Motor neuron (in vitro differentiated cells): ENCODE results near the gene POU6F1. TPM values are rescaled to one million over a fixed set of nuclear protein-coding genes. Genes with fewer than 3 reads are reported as not detected.
"Not testable (repeated sequence)": the region's sequence is repeated elsewhere in the genome, so short reads cannot be mapped to it uniquely, and the experiment has no call there.

Source experiments
- ATAC-seq, 8 experiments: fragments of 200-7000 bp; cut with Tn5 transposase; replicated peaks in 6 of 8; 2 replicates each; pipeline ENCODE4 v1.8.0; 2021; ENCODE audit warnings: mild to moderate bottlenecking in 8 of 8, moderate library complexity in 8 of 8
- H3K27ac ChIP-seq, 2 donors: fragments of 250-450 bp; sonication (Bioruptor Pico); 2 replicates each; pipeline ENCODE4 v1.9.0; 2021; ENCODE audit warnings: antibody characterized with exemption in 2 of 2, mild to moderate bottlenecking in 2 of 2, moderate library complexity in 1 of 2
- H3K4me1 ChIP-seq, 2 donors: fragments of 250-450 bp; sonication (Bioruptor Pico); replicated peaks in 1 of 2; 2 replicates each; pipeline ENCODE4 v1.6.1; 2021; ENCODE audit warnings: antibody characterized with exemption in 2 of 2, mild to moderate bottlenecking in 2 of 2, moderate library complexity in 1 of 2
- H3K4me3 ChIP-seq, 5 donors: fragments of 250-450 bp; sonication (Bioruptor Pico); 2 replicates each; pipeline ENCODE4 v1.9.0; 2021; ENCODE audit warnings: antibody characterized with exemption in 5 of 5, mild to moderate bottlenecking in 5 of 5, moderate library complexity in 4 of 5
- WGBS, 10 experiments: fragments of 450-650 bp; shearing (Covaris generic); methylation state at CpG; one replicate each; pipeline ENCODE4 v1.0.0; 2022; 5-methylcytosine and 5-hydroxymethylcytosine counted together
- in situ Hi-C, 9 experiments: fragments of 400-800 bp; cut with MboI; loops; one replicate each; pipeline ENCODE4 v1.15.0; 2021; ENCODE audit warnings: low sequenced_read_pairs in 9 of 9, low pct_unique_long_range_greater_than_20kb in 2 of 9; ENCODE audit not compliant: unreplicated experiment in 9 of 9
- total RNA-seq, 8 experiments: library from RNA; unstranded; fragments of 300-600 nt; gene quantifications; 2 replicates each; pipeline versions ENCODE4 v1.2.3 to v1.2.4, GENCODE V29; 2022

The POU6F1 gene, protein sequence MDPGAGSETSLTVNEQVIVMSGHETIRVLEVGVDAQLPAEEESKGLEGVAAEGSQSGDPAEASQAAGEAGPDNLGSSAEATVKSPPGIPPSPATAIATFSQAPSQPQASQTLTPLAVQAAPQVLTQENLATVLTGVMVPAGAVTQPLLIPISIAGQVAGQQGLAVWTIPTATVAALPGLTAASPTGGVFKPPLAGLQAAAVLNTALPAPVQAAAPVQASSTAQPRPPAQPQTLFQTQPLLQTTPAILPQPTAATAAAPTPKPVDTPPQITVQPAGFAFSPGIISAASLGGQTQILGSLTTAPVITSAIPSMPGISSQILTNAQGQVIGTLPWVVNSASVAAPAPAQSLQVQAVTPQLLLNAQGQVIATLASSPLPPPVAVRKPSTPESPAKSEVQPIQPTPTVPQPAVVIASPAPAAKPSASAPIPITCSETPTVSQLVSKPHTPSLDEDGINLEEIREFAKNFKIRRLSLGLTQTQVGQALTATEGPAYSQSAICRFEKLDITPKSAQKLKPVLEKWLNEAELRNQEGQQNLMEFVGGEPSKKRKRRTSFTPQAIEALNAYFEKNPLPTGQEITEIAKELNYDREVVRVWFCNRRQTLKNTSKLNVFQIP
- total RNA-seq: 10 to 100 TPM in 2 of 8 experiments, 1 to 10 TPM in 6; 3.2 to 28.7 (median 6.0) TPM

DNA sequence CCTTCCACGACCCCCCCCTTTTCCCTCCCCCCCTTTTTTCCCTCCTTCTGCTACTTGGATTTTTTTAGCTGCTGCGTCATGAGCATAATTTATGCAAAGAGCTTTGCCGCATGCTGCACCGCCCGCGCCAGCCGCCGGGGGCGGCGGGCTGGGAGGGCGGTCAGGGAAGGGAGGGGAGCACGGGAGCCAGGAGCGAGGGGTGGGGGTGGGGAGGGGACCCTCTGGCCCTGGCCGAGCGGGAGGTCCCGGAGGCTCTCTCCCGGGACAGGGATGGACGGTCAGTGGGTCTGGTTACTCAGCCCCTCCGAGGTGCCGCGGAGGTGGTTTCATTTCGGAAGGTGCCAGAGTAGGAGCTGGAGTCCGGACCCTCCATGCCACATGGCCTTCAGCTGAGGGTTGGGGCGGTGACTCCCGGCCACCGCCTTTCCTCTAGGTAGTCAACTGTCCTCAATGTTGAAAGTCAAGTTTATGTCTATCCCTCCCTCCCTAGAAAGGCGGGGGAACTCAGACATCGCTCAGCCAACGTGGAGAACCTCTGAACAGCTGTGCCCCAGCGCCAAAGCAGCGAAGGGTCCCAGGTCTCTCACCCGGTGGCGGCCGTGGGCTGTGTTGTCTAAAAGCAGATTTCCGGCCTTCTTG lies at the start of gene POU6F1:
Gene POU6F1 (minus strand): TSS at position 95 of the 639 bp plus-strand sequence. CDS start 11,226 bp downstream, outside the sequence.
- Histone ChIP-seq H3K4me1 (peaks cover 10 to 14% of the 10 kb centered on the region in 2 donors), H3K27ac (peak within 1 kb of the TSS; percentile 95 to 96), H3K4me3 (peak within 1 kb of the TSS; percentile 85 to 97 (median 92))
- in situ Hi-C loops: no loop called here
- ATAC-seq: peak; percentile 75 to 85 (median 80)
- 0 to 46% (median 21%) methylated on average over 1 to 11 of the region's 35 CpGs; no CpG with 5 or more reads in 5 of the 10 experiments for whole genome bisulfite sequencing, 10 experiments

DNA sequence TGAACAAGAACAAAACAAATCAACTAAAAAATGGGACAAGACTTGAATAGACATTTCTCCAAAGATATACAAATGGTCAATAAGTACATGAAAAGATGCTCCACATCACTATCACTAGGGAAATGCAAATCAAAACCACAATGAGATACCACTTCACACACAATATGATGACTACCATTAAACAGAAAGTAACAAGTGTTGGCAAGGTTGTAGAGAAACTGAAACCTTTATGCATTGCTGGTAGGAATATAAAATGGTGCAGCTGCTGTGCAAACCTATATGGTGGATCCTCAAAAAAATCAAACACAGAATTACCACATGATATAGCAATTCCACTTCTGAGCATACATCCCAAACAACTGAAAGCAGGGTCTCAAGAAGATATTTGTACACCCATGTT lies 47.2 kb upstream of the POU6F1 start:
- no peak overlapping the region for H3K27ac ChIP-seq
- H3K4me3 ChIP-seq: no peak overlapping the region
- no peak for ATAC-seq
- peaks cover 0 to 5% of the 10 kb centered on the region in 2 donors for H3K4me1 ChIP-seq
- in situ Hi-C loops: loop anchor here in 1 of 9 experiments (10.0 kb wide), 1 partner anchor 80 kb away; the partner anchor contains the start of gene CELA1

DNA sequence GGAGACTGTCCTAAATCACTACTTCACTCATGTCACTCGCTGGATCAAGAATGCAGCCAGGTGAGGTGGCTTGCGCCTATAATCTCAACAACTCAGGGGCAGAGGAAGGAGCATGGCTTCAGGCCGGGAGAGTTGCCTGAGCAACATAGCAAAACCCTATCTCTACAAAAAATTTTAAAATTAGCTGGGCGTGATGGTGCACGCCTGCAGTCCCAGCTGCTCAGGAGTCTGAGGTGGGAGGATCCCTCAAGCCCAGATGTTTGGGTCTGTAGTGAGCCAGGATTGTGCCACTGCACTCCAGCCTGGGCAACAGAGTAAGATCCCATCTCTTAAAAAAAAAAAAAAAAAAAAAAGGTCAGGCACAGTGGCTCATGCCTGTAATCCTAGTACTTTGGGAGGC lies 46.4 kb upstream of the POU6F1 start:
- 40 to 100% (median 96%) methylated on average over 1 to 4 of the region's 5 CpGs; no CpG with 5 or more reads in 4 of the 10 experiments for WGBS, 10 experiments
- no peak overlapping the region for H3K4me3 ChIP-seq
- in situ Hi-C loops: loop anchor here in 1 of 9 experiments (10.0 kb wide), 1 partner anchor 81 kb away; the partner anchor contains the start of gene CELA1
- no peak for ATAC-seq
- H3K4me1 ChIP-seq: peaks cover 0 to 5% of the 10 kb centered on the region in 2 donors
- no peak overlapping the region for H3K27ac ChIP-seq

DNA sequence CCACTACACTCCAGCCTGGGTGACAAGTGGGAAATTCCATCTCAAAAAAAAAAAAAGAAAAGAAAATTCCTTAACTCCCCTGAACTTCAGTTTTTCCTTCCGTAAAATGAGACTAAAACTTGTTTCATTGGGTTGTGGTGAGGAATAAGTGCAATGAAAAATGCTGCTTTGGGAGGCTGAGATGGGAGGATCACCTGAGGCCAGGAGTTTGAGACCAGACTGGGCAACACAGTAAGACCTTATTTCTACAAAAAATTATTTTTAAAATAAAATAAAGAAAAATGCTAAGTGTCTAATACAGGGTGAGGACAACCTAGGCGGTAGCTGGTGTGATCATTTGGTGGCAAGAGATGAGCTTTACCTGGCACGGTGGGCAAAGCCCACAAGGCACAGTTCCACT lies 45.5 kb upstream of the POU6F1 start:
- Histone ChIP-seq H3K4me1 (peaks cover 0 to 5% of the 10 kb centered on the region in 2 donors), H3K27ac (no peak overlapping the region), H3K4me3 (no peak overlapping the region)
- ATAC-seq: no peak
- WGBS, 10 experiments: 88 to 100% (median 100%) methylated on average over 1 to 3 of the region's 3 CpGs; no CpG with 5 or more reads in 1 of the 10 experiments
- in situ Hi-C loops: loop anchor here in 1 of 9 experiments (10.0 kb wide), 1 partner anchor 81 kb away; the partner anchor contains the start of gene CELA1

DNA sequence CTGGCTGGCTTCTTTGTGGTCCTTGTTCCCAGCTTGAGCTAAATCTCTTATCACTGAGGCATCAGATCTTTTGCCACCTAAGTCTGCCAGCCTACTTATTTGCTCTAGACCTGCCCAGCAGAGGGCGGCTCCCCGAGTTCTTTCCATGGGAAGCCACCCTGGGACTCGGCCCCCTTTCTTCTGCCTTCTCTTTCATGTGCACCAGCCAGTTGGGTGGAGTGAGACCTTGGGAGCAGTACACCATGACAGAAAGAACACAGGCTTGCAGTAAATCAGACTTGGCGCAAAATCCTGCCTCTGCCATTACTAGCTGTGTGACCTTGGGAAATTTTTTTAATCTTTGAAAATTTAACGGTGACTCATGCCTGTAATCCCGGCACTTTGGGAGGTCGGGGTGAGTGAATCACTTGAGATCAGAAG lies 44.9 kb upstream of the POU6F1 start:
- H3K4me3 ChIP-seq: no peak overlapping the region
- peaks cover 0 to 5% of the 10 kb centered on the region in 2 donors for H3K4me1 ChIP-seq
- H3K27ac ChIP-seq: no peak overlapping the region
- peak in 6 of 8 experiments; percentile 10 to 87 (median 46) for ATAC-seq
- in situ Hi-C loops: loop anchor here in 1 of 9 experiments (10.0 kb wide), 1 partner anchor 82 kb away; the partner anchor contains the start of gene CELA1
- WGBS, 10 experiments: 6 to 80% (median 72%) methylated on average over 1 to 6 of the region's 7 CpGs; no CpG with 5 or more reads in 3 of the 10 experiments

DNA sequence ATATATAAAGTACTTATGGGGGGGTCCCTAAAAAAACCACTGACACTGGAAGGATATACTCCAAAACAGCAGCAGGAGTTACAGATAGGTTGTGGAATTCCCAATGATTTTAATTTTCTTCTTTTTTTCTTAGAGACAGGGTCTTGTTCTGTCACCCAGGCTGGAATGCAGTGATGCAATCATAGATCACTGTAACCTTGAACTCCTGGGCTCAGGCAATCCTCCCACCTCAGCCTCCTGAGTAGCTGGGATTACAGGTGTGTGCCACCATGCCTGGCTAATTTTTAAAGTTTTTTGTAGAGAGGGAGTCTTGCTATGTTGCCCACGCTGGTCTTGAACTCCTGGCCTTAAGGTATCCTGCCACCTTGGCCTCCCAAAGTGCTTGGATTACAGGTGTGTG lies 41.7 kb upstream of the POU6F1 start:
- H3K4me3 ChIP-seq, H3K27ac ChIP-seq, in situ Hi-C loops, ATAC-seq, H3K4me1 ChIP-seq: not testable (repeated sequence)
- WGBS, 10 experiments: 75 to 100% (median 100%) methylated on average over 1 of the region's 1 CpG; no CpG with 5 or more reads in 5 of the 10 experiments

DNA sequence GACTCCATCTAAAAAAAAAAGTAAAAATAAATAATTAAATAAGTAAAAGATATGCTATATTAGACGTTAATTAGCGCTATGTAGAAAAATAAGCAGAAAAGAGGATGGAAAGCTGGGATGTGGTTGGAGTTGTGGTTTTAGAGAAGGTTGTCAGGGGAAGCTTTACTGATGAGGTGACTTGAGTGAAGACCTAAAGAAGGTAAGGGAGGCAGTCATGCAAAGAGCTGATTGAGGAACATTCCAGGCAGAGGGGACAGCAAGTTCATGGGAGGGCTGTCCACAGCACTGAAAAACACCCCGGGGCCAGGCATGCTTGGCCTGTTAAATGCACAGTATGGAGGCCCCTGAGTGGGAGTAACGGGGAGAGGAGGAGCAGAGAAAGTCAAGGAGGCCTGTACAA lies 36.7 kb upstream of the POU6F1 start:
- WGBS, 10 experiments: 60 to 97% (median 91%) methylated on average over 2 to 4 of the region's 4 CpGs; no CpG with 5 or more reads in 1 of the 10 experiments

DNA sequence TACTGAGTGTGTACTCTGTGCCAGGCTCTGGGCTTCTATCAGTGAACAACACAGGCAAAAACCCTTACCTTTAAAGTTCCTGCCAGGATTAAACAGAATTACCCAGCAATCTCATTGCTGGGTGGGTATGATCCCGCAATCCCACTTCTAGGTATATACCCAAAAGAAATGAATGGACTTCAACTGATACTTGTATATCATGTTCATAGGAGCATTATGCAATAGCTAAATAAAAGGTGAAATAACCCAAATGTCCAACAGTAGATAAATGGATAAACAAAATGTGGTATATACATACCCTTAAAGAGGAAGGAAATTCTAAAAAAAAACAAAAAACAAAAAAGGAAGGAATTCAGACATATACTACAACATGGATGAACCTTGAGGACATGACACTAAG lies 35.4 kb upstream of the POU6F1 start:
- no peak for ATAC-seq
- Histone ChIP-seq H3K4me3 (no peak overlapping the region), H3K4me1 (no peaks in the 10 kb centered on the region), H3K27ac (no peak overlapping the region)
- WGBS, 10 experiments: 90 to 100% (median 100%) methylated on average over 1 of the region's 1 CpG; no CpG with 5 or more reads in 7 of the 10 experiments
- in situ Hi-C loops: no loop called here

More for the DNA sequence above, 36.7 kb upstream of the POU6F1 start:
- Histone ChIP-seq H3K4me1 (no peaks in the 10 kb centered on the region), H3K4me3 (no peak overlapping the region), H3K27ac (no peak overlapping the region)
- ATAC-seq: peak in 1 of 8 experiments; percentile 4
- in situ Hi-C loops: no loop called here

DNA sequence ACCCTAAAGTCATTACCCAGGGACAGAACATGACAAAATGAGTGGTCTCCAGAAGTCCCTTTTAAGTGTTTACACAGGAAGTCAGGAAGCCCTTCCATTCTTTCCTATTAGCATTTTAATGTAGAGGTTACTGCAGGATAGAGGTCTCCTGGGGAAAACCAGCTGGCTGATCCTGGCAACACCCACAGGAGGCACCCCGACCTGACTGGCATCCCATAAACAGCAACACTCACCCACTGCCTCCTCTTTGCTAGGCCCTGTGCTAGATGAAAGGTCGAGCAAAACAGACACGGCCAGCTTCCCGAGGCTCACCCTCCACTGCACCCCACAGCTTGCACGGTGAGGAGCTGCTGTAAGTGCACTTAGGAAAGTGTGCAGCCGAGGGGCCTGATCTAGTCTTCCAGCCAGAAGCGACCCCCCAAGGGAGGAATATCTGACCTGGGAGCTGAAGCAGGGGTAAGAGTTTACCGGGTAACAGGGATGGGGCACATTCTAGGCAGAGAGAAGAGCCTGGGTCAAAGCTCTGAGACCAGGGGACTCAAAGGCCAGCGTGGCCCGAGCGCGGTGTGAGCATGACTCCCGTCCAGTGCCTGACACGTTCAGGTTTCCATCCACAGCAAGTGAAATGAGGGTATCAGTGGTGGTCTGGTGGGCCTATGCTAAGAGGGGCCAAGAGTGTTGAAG lies 29.8 kb upstream of the POU6F1 start:
- Histone ChIP-seq H3K27ac (no peak overlapping the region), H3K4me3 (no peak overlapping the region), H3K4me1 (peaks cover 5 to 9% of the 10 kb centered on the region in 2 donors)
- in situ Hi-C loops: no loop called here
- peak in 7 of 8 experiments; percentile 2 to 58 (median 45) for ATAC-seq
- WGBS, 10 experiments: 0 to 84% (median 45%) methylated on average over 1 to 12 of the region's 14 CpGs; no CpG with 5 or more reads in 2 of the 10 experiments

DNA sequence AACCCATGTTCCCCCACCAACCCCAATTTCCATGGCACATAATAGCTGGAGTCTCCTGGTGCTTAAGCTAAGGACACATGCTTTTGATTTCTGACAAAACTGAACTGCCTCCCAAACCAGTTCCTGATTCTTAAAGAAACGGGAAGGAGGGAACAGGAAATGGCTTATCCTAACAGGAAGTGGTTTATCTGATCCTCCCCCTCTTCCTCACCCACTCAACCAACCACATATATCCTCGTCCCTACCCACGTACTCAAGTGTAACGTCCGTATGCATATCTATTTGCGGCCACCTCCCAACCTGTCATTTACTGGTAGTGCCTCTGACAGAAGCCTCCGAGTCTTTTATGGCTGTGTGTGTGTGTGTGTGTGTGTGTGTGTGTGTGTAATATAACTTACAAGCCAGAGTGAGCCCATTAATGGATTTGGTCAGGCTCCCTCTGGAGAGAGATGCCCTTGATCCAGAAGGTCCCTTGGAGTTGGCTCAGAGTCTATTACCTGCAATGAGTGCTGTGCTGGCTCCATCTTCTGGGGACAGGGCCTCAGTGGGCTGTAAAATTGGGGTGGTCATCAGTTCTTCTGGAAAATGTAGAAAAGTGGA lies 28.5 kb upstream of the POU6F1 start:
- Histone ChIP-seq H3K4me1 (peaks cover 5 to 9% of the 10 kb centered on the region in 2 donors), H3K4me3 (no peak overlapping the region), H3K27ac (no peak overlapping the region)
- 0 to 100% (median 66%) methylated on average over 1 to 7 of the region's 7 CpGs; no CpG with 5 or more reads in 4 of the 10 experiments for WGBS, 10 experiments
- in situ Hi-C loops: no loop called here
- peak in 3 of 8 experiments; percentile 31 to 82 (median 46) for ATAC-seq

DNA sequence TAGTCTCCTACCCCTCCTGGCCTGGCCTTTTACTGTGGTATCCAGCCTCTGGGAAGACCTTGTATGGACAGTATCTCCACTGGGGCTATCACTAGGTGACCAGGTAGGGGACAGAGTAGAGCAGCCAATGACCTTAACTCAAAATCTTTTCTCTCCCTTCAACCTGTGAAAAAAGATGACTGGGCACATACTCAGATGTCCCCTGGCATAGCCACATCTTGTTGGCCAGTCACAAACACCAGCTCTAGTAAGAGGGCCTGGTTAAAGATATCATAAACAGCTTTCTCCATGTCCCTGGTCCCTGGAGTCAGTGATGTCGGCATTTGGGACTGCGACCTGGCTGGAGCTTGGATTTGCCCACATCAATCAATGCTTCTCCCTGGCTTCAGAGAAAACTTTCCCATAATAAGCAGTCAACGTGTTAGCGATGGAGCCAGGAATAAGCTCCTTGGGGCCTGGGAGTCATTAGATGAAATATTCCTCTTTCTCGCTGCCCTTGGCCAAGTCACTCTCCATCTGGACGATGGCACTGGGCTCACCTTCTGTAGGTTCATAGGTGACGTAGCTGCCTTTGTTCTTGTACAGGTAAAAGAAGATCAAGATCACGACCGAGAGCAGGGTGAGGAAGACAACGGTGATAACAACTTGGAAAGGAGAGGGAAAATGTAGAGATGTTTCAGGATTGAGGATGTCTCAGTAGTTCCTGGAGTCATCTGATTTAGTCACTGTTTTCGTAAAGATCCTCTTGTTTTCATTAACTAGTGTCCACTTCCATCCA lies 27.8 kb upstream of the POU6F1 start:
- in situ Hi-C loops: no loop called here
- Histone ChIP-seq H3K4me3 (no peak overlapping the region), H3K27ac (no peak overlapping the region), H3K4me1 (peaks cover 5 to 9% of the 10 kb centered on the region in 2 donors)
- no peak for ATAC-seq
- WGBS, 10 experiments: 86 to 100% (median 94%) methylated on average over 1 to 8 of the region's 11 CpGs; no CpG with 5 or more reads in 2 of the 10 experiments
